Peyer's patch (tissue), 4 donors: Measurements from ENCODE around the gene DYTN.

Experiments
- POLR2A ChIP-seq, 2 donors: fragments of 450-650 bp; IDR thresholded peaks; one replicate each; pipeline ENCODE4 v1.5.1; 2017; ENCODE audit warnings: antibody characterized with exemption in 2 of 2, mild to moderate bottlenecking in 2 of 2, moderate library complexity in 2 of 2
- TF ChIP-seq, protein P1 (sequence below), 6 experiments: fragments of 450-650 bp in 4 of 6; fragments of 200-600 bp in 2 of 6; sonication (generic) in 1 of 6; IDR thresholded peaks; one replicate each; pipeline ENCODE4 v1.5.1; 2017 to 2019; ENCODE audit warnings: antibody characterized with exemption in 6 of 6, mild to moderate bottlenecking in 3 of 6, moderate library complexity in 1 of 6

DNA sequence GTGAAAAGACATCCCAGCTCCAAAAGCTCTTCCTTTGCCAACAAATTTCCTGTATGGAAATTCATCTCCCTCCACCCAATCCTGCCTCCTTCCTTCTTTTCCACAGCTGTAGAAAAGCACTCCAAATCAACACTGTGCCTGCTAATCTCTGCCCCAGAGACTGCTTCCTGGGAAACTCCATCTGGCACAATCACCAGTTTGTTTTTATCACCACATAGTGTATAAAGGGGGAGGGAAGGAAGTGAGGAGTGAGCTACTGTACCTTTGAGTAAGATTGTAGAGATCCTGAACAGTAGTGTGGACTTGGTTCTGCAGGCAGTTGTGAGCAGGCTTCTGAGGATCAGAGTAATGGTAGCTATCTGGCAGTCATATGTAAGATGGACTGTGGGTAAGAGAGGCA is 90.6 kb downstream of the DYTN start:
- TF ChIP-seq, protein P1, sequence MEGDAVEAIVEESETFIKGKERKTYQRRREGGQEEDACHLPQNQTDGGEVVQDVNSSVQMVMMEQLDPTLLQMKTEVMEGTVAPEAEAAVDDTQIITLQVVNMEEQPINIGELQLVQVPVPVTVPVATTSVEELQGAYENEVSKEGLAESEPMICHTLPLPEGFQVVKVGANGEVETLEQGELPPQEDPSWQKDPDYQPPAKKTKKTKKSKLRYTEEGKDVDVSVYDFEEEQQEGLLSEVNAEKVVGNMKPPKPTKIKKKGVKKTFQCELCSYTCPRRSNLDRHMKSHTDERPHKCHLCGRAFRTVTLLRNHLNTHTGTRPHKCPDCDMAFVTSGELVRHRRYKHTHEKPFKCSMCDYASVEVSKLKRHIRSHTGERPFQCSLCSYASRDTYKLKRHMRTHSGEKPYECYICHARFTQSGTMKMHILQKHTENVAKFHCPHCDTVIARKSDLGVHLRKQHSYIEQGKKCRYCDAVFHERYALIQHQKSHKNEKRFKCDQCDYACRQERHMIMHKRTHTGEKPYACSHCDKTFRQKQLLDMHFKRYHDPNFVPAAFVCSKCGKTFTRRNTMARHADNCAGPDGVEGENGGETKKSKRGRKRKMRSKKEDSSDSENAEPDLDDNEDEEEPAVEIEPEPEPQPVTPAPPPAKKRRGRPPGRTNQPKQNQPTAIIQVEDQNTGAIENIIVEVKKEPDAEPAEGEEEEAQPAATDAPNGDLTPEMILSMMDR (IDR thresholded peaks at IDR 0.05): no peak
- TF ChIP-seq POLR2A (IDR thresholded peaks at IDR 0.05): no peak
